Measurements from ENCODE around the gene EHD4. TPM values are rescaled to one million over a fixed set of nuclear protein-coding genes. Genes with fewer than 3 reads are reported as not detected.

EHD4 gene
- polyA plus RNA-seq, 10 donors = 23.4 to 37.9 (median 33.7) TPM

DNA sequence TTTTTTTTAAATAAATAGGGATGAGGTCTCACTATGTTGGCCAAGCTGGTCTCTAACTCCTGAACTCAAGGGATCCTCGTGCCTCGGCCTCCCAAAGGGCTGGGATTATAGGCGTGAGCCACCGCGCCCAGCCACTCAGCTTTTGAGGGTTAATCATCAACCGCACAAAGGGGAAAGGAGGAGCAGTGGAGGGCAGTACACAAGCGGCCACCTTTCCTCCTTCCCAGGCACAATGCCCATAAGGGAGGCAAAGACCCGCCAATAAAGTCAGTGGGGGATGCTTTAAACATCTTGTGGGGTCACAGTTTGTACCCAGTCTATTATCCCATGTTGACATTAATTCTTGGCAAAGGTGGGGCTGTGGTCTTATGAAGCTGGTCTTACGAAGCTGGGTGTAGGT lies 32.4 kb downstream of the EHD4 start:
- no peak for DNase-seq

DNA sequence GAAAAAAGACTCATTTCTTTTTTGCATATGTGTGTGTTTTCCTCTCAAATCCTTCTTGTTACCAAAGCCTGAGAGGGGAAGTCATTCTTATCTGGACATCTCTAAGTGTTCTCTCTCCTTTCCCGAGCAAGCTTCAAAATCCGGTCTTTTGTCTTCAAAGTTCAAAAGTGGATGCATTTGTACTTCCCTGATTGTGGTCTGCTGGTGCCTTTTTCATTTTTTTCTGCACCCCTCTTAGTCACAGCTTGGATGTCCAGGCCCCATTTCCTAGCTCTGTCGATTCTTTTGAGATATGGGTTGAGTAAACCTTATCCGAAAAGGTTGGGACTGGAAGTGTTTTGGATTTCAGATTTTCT lies 34.8 kb downstream of the EHD4 start:
- no peak for DNase-seq

DNA sequence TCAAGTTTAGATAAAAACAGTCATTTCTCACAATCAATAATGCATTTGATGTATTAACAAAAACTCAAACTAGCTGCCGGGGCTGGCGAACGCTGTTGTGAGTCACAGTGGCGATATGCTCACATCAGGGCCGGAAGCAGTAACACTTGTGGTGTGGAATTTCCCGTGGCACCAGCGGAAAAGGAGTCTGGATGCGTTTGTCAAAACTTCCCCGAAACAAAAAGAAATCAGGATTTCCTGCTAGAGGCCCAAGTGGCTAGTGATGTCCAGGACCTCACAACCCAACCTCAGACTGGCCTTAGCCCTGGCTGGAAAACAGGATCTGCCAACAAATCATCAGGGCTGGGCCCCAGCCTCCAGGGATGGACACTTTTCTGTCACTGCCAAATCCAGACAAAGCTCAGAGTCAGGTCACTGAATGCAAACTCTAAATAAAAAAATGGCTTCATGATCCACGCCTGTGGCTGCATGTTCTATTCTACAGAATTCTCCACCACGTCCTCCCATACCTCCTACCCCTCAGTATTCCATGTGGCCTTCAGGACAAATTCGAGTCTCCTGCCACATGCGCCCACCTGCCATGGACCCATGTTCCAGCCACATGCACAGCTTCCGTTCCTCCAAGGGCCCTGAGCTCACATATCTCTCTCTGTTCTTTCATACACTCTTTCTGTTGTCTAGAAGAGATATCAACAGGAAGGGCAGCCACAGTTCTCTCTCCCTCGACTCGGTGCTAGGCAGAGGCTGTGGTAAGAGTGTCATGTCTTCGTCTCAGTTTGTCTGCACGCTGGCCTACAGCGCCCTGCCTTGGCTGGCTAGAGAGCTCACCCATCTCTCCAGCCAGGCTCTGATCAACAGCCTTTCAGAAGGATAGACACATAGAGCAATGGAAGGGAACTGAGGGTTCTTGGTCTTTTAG lies 35.4 kb downstream of the EHD4 start:
- DNase-seq = peak in 1 of 3 donors; percentile 42

DNA sequence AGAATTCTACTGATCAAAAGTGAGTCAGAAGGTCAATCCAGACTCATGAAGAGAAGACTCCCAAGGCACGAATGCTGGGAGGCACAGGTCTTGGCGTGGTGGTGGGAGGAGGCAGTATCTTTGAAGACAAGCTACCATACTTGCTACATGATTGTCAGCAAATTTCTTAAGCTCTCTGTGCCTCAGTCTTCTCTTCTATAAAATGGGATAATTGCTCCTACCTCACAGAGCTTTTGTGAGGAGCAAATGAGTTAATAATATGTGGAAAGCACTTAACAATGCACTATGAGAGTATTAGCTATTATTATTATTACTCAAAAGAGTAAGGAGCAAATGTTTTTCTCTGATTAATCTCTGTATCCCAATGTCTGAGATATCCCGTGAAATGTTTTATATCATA lies 36.2 kb downstream of the EHD4 start:
- DNase-seq = no peak

DNA sequence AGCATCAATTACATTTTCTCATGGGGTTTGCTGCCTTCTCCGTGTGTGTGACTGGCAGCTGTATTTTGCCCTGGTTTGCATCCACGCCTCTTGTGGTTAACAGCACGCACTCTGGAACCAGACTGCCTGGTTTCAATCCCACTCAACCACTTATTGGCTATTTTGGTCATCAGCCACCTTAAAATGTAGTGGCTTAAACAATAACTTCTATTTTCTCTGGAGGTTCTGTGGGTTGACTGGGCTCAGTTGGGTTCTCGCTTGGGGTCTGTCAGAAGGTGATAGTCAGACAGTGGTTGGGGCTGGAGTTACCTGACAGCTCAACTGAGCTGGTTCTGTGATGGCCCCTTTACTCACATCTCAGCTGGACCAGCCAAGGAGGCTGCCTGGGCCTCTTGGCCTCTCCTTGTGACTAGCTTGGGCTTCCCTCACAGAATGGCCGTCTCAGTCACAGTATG lies 36.8 kb downstream of the EHD4 start:
- no peak for DNase-seq

DNA sequence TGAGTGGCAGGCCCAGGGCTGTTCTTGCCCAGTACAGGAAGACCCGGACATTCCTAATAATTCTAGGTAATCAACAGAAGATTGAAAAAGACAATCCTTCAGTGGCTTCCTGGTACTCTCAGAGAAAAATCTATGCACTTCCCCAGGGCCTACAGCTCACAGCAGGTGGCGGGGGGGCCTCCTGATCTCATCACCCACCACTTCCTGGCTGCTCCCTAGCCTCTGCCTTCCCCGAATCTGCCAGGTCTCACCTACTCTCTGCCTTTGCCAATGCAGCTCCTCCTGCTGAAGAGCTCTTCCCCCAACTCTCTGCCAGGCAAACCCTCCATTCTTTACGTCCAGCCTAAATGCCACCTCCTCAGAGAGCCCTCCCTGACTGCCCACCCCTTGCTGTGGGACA lies 37.5 kb downstream of the EHD4 start:
- DNase-seq = no peak

DNA sequence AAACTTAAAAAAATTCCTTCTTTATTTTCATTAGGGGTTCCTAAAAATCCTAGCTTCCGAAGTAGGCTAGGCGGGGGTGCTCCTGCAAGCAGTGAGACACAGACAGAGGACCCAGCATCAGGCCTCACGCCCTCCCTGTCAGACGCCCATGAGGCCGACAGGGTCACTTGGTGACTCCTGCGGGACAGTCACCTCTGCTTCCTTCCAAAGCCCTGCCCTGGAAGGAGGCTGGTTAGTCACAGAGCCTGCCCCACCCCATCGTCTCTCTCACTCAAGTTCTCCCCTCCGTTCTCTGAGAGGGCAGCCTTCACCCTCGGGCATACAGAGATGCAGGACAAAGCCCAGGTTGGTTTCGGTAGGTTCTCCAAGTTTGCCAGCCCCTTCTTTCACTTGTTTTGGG lies 38.6 kb downstream of the EHD4 start:
- no peak for DNase-seq

DNA sequence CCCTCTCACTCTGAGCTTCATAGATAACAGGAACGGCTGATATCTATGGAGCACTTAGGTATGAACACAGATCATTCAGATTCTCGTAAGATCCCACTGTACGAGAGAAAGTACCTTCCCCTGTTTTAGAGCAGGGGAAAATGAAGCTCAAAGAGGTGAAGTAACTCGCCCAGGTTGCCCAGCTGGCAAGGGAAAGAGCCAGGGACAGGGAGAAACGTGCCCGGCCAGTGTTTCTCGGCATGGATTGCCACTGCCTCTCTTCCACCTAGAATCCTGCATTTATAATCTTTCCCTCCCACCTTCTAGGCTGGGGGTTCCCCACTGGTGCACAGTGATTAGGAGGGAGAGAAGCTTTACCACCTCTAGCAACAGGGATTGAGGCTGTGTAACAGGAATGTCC lies 39.0 kb downstream of the EHD4 start:
- DNase-seq = no peak

DNA sequence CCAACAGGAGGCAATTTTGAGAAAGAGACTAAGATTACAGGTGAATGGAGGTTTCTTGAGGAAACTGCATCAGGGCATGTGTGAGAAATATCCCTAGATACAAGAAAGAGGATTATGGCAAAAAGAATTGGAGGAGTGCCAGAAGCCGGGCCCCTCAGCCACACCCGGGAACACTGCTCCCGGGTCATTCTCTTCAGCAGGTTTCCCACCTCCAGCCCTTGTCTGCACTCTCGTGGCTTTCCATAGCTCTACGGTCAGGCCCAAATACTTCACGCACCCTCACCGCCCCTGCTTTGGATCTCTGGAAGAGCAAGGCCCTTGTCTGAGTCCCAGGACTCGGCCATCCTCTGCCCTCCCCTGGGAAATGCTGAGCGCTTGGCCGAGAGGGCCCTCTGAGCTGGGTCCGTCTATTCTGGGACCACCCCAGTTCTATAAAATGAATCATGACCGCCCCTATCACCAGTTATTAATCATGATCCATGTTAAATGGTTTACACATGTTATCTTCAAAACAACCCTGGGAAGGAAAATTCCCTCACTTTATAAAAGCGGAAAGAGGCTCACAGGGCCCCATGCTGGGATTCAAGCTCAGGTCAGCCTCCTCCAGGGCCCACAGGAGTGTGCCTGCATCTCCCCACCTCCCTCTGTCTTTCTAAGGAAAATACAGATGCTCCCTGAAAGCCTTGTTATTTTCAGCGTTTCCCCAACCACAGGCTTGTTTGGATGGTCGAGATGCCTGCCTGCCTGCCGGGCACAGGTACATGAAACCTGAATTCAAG lies 39.7 kb downstream of the EHD4 start:
- DNase-seq = peak in 1 of 3 donors; percentile 41

DNA sequence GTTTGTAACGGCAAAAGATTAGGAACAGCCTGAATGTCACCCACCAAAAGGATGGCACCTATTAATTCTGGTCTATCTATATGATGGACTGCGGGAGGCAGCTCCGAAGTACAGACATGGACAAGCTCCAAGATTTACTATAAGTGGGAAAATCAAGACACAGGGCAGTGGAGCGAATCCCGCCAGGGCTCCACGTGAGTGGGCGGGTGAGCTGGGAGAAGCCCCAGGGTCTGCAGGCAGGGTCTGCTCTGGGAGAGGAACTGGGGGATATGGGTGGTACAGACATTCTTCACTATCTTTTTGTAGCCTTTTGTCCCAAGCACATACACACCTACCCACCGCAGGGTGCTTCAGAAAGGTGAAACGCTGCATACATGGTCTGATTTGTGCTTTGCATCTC lies 40.3 kb downstream of the EHD4 start:
- DNase-seq = no peak

DNA sequence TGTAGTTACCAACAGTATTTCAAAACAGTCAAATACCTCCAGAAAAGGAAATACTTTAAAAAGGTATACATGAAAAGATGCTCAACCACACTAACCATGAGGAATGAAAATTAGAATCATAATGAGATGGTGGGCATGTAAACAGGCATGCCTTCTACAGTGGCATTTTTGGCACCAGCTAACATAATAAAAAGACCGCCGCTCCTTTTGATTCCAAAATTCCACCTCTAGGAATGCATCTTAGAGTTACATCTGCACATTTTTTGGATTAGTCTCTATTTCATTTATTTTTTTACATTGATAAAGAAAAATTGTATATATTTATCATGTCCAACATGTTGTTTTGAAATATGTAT lies 41.5 kb downstream of the EHD4 start:
- no peak for DNase-seq

DNA sequence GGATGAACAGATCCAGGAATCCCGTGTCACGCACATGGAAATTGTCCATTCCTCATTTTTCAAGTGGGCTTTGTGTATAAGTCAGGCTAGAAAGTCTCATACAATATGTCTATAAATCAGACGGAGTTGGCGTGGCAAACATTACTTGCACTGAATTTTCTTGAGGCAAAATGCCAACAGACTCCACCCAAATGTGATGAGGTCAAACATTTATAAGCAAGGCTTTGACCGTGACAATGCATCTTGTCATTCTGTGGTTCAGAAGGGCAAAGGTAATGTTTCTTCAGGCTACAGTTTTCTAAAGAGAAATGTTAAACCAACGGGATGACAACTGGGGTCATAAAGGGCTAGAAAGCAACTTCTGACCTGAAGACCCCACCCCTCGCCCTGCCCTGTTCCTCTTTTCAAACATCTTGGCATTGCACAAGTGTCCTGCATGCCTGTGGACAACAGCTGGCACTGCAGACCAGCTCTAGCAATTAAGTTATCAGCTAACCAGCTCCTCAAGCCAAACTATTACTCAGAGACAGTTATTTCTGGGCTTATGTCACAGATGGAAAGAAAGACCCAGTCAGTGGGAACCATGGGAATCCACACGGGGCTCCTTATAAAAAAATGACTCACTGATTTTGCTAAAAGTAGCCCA lies 42.0 kb downstream of the EHD4 start:
- peak; percentile 58 to 89 (median 64) for DNase-seq

DNA sequence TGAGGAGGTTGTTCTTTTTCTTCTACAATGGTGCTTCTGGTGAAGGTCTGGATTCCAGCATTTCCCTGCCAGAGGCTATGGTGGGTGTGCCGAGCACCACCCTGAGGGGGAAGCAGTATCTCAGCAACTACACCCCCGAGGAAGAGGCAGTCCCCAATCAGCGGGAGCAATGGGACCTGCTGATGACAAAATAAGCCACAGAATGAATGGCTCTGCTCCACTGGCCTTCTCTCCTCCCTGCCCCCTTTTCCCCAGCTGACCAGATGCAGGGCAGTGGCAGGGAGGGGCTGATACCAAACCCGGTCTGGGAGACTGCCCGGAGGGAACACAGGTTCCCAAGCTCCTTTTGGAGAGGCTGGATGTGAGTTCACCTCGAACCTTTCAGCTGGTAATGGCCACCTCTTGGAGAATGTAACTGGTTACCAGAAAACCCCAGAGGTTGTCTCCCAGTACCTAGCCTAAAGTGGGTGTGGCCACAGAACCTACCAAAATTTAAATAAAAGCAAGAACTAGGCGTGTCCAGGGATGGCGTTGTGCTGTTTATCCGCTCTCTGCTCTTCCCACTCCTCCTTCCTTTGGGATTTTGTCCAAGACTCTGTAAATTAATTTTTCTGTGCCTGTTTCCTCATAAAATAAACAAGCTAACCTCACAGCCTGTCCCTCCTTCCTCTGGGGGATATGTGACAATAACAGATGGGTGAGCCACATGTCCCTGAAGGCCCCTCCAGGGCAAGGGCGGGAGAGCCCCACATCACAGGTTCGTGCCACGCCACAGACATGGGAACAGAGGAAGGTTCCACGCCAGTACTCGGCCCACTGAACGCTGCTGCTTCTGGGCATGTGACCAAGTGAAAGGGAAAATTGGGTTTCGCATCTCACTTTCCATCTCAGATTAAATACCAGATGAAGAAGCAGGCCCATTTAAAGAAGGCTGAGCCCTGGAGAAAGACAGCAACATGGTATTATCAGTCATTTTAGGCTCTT lies 43.4 kb downstream of the EHD4 start:
- DNase-seq = no peak

DNA sequence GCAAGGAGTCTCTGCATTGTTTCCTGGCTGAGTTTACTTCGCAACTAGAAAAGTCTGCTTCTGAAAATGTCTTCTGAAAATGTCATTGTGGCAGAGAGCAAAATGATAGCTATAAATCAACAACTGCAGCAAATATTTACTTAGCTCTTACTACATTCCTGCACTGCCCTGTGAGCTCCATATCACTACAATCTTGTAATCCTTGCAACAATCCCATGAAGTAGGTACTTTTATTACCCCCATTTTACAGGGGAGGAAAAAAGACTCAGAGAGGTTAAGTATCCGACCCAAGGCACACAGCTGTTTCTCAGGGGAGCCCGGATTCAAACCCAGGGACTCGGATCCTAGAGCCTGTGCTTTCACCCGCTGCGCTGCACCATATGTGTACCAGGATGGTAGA lies 44.3 kb downstream of the EHD4 start:
- DNase-seq = no peak

DNA sequence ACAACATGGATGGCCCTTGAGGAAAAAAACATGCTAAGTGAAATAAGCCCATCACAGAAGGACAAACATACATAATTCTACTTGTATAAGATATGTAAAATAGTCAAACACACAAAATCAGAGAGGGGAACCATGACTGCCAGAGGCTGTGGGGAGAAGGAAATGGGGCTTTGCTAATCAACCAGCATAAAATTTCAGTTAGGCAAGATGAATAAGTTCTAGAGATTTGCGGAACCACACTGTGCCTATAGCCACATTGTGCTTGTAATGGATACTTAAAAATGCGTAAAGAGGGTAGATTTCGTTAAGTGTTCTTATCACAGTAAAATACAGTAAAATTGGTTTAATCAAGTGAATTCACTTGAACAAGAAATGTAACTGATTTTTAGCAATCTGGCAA lies 44.8 kb downstream of the EHD4 start:
- DNase-seq = no peak

DNA sequence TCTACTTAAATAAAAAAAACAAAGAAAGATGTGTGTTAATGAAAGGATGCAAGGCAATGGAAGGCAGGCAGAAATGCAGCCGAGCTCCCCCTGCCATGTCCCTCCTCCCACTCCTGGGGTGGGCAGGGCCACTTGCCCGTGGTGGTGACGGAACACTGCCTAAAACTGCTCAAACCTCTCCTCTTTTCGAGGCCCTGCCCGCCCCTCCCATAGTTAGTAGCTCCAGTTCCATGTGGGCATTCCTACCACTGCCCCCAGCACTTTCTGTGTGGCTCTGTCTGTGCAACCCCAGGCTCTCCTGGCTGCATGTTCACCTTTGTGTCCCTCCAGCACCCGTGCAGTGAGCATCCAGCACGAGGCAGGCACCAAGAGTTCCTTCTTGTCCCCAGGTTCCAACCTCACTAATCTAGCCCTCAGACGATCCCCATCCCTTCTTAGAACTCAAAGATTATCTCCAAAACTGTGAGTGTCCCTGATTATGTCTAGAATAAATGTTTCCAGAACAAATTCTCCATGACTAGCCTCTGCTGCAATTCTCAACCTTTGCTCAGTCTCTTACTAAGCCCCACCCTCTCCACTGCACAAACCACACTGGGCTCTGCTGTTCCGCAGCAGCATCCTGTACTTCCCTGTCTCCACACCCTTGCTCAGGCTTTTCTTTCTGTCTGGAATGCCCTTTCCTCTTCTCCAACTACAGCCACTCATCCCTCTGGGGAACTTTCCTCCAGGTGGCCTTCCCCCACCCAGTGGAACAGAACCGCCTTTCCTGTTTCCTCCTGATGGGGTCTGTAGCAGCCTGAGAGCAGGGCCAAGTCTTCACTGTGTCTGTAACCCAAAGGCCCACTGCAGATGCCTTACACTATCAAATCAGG lies 45.9 kb downstream of the EHD4 start:
- no peak for DNase-seq

DNA sequence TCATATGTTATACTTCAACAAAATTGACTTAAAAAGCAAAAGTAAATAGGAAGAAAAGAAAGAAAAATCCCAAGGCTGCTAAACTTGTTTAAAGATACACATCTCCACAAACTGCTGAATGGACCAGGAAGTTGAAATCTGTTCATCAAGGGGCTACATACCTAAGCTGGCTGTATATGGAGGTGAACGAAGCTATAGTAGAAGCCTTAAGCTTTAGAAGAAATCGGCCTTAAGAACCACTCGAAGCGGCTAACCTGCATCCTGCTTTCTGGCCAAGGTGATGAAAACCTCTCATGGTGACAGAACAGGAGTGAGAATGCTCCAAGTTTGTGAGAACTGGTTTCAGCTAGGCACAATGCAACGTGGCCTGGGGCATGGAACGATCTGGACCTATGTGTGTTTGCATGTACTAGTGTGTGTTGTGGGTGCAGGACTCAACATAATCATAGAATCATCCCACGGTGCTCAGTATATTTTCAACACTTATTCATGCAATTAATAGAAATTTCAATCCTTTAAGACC lies 47.2 kb downstream of the EHD4 start:
- no peak for DNase-seq

DNA sequence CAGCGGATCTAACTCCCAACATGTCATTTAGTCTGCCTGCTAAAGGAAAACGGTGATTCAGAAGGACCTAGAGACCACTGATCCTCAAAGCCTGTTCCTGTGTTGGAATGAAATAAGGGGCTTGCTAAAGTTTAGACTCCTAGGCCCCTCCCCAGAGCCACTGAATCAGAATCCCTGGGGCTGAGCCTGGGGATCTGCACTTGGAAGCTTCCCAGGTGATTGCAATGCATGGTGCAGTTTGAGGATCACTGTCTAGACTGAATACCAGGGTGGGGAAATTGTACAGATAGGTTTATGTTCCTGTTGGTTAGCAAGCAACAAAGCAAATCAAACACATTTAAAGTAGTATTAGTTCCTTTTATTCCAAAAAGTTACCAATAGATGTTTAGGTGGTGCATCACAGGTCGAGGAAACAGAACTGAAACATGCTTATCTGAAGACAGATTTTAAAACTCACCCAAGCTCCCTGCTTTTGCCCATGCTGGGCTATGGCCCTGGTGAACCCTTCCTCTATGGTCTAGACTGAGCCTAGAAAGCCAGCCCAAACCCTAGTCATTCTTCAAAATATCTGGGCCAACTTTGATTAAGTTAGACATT lies 48.9 kb downstream of the EHD4 start:
- no peak for DNase-seq

DNA sequence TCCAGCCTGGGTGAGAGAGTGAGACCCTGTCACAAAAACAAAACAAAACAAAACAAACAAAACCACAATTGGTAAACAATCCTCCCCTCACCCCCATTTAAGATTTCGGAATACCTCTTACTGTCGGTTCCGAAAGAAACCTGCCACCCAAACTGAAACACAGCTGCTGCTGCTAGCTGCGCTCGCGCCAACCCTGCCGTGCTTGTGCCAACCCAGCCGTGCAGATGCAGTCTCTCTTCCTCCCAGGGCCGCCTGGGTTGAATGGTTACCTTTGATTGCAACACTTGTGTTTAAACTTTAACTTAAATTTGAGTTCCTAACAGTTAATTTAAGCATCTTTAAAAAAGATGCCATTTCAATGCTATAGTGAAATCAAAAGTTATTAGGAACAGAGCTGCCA lies 50.0 kb downstream of the EHD4 start:
- no peak for DNase-seq

DNA sequence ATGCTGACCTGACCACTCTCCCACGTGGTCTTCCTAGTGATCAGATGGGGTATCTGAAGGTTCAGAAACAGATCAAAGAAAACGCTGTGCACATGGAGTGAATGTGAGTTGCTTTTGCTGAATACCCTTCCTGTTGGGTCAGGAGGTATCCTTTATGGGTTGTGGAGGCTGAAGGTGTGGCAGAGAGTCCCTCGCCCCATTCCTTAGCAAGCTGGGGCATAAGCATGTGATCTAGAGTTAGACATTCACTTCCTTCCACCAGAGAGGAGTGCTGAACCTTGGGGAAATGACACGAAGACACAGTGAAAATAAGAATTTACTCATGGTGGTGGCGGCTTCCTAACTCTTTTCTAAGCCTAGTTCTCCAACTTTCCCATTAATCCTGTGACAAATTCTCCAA lies 50.7 kb downstream of the EHD4 start:
- no peak for DNase-seq
